CD1c-positive myeloid dendritic cell (primary cell): ENCODE data around the gene NOL4L.

Experiments
- DNase-seq: peaks from one replicate; pipeline ENCODE4 v3.0.0-alpha.2; 2016; ENCODE audit errors: extremely low spot score

Gene NOL4L

DNA sequence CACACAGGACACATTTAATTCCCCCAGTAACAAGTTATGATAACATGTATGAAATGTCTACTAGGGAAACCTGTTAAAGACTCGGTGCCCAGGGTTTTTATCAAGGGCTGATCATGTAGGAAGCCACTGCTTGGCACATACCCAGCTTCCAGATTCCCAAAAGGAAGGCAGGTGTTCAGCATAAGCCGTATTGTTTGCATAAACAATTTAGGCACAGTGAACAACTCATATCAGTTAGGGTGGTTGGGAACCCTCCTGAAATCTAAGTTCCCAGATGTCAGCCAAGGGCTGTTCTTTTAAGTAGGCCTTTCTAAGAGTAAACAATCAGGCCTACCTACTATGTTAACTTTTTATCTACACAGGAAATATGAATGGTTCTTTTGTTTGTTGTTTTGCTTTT is 152.9 kb downstream of the NOL4L start:
- no peak for DNase-seq

DNA sequence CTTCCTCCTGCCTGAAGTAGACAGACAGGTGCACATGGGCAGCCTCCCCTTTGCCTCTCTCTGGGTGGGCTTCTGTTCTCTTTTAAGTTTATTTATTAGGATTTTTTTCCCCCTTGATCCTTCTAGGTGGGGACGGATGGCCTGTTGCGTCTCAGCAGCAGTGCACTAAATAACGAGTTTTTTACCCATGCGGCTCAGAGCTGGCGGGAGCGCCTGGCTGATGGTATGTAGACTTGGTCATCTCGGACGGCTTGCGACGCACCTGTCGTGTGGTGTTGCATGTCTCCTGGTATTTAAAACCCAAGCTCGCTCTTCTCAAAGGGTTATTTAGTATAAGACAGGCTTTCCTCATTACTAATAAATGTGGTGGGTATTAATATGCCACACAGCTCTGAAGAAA is 153.7 kb downstream of the NOL4L start:
- no peak for DNase-seq

DNA sequence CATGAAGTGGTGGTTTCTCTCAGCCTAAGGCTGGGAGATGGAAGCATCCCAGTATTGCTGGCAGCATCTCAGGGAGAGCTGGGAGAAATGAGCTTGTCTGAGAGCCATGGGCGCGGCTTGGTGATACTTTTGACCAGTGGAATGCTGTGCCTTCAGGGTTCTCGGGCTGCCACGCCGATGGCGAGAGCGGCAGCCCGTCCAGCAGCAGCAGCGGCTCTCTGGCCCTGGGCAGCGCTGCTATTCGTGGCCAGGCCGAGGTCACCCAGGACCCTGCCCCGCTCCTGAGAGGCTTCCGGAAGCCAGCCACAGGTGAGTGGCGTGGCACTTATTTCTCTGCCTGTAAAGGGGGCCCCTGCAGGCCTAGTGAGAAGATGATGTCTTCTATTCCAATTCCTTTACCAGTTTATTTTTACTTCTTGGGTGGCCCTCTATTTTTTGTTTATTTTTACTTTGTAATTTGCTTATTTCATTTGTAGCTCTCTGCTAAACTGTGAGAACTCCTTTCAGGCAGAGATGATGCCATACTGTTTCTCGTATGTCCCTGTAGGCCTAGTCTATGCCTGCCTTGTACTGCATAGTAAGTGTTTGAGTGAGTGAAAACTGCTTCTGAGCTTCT is 155.3 kb downstream of the NOL4L start:
- no peak for DNase-seq

DNA sequence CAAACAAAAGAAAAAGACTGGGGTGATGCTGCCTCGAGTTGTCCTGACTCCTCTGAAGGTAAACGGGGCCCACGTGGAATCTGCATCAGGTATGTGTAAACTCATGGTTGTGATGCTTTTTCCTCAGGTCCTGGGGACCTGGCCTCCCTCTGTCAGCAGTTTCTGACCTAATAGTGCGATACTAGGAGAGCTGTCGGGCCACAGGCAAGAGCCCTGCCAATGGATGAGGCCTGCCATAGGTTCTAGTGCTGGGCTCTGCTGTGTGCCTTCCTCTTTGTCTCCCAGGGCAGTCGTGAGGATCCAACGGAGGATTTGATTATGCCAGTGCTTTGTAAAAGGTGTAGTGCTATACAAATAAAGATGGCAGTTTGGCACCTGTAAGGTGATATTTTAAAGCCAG is 155.8 kb downstream of the NOL4L start:
- no peak for DNase-seq

DNA sequence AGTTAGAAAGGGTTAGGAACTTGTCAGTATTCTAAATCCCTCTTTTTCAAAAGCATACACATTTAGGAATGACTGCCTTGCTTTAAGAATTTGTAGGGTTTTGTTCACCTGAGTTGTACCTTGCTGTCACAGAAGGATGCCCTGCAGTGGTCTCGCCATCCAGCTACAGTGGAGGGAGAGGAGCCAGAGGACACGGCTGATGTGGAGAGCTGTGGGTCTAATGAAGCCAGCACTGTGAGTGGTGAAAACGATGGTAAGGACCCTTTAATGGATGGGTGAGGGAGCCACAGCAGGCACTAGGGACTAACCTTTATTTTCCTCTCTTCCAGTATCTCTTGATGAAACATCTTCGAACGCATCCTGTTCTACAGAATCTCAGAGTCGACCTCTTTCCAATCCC is 157.1 kb downstream of the NOL4L start:
- DNase-seq, result no peak

DNA sequence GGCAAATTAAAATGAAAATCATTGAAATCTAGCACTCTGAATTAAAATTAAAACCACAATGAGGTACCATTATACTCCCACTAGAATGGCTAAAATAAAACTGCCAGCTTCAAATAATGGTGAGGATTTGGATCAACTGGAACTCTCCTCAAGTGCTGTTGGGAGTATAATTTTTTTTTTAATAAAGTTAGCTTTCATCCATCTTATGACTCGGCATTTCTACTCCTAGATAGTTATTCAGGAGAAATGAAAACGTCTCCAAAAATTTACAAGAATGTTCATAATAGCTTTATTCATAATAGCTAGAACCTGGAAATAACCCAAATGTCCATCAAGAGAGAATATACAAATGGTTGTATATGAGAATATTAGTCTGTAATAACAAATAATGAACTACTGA is 163.8 kb downstream of the NOL4L start:
- DNase-seq, result no peak

DNA sequence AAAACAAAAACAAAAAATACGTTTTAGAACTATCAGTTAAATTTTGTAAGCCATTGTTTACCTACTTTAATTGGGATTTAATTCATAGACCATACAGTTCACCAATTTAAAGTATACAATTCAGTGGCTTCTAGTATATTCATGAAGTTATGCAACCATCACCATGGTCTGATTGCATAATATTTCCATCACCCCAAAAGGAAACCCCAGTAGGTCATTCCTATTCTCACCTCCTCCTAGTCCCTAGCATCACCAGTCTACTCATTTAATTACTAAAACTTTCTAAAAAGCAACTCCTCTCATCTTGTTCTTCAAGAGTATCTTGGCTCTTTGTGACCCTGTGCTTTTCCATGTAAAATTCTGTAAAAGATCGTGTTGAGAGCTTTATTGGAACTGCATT is 166.8 kb downstream of the NOL4L start:
- DNase-seq, result no peak

DNA sequence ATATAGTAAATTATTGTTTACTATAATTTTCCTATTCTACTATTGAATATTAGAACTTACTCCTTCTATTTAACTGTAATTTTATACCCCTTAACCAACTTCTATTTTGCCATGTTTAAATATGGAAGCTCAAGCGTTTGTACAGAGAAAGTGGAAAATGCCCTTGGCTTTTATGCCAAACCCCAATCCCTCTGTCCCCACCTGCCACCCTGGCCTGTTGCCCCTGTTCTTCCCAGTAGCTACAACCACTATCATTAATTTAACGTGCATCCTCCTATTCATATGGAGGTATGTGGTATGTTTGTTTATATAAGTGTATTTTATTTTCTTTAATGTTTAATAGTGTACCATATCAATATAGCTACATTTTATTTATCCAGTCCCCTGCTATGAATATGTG is 168.9 kb downstream of the NOL4L start:
- DNase-seq, result no peak

DNA sequence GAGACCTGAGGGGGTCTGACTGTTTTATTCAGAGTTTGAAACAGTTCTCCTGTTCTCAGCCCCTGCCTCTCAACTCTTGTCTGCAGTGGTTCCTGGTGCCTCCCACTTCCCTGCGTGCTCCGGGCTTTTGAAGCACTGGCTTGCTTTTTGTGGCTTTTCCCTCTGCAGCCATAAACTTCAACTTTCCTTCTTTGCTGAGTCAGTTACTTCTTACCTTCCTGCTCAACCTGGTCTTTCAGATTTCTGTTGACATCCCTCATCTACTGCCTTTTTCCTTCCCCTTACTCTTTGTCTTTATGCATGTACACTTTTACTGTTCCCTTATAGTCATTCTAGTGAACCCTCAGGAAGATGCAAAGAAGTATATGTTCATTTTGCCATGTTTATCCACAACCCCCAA is 169.6 kb downstream of the NOL4L start:
- DNase-seq, result no peak

DNA sequence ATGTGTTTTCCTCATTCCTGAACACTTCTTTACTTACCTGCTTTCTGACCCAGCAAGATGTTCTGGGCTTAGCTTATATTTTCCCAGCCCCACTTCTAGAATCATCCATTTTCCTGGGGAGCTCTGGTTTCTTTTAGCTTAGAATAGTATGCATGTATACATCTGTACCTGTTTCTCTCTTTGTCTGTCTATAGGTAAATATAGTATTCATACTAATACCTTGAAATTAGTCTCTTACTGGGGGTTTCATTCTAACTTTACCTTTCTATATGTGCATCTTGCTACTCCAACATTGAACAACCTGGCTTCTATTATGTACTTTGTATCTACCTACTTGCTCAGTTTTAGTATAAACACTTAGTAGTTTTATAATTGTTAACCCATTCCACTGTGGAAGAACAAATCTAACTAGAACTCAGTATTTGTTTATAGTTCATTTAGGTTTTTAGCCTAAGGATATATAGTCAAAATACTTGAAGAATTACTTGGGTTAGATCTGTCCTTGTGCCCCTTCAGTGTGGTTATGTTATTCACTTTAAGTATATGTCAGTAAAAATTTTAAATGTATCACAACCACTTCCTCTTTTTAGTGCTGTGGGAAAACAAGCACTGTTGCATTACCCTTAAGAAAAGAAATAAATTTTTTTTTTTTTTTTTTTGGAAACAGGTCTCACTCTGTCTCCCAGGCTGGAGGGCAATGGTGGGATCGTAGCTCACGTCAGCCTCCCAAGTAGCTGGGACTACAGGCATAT is 173.0 kb downstream of the NOL4L start:
- DNase-seq, result peak; percentile 32

DNA sequence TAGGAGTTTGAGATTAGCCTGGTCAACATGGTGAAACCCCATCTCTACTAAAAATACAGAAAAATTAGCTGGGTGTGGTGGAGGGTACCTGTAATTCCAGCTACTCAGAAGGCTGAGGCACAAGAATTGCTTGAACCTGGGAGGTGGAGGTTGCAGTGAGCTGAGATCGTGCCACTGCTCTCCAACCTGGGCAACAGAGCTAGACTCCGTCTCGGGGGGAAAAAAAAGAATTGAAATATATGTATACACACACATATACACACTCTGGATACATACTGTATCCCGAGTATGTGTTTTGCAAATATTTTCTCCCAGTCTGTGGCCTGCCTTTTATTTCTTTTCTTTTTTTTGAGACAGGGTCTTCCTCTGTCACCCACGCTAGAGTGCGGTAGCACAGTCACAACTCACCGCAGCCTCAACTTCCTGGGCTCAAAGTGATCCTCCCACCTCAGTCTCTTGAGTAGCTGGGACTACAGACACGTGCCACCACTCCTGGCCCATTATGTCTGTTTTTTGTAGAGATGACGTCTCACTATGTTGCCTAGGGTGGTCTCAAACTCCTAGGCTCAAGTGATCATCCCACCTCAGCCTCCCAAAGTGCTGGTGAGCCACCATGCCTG is 177.9 kb downstream of the NOL4L start:
- DNase-seq, result peak; percentile 3

DNA sequence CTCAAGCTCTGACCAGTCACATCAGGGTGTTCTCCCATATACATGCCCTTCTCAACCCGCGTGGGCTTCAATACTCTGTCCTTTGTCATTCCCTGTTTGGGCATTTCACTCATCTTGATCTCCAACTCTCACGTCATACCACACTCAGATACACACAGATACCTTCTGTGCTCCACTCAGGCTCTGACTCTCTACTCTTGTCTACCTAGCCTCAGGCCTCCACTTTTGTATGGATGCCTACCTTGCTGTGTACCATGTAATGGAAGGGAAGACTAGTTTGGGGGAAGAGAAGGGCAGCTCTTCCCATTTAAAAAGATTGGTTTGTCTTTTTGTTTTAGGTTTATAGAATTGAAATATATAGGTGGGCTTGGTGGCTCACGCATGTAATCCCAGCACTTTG is 178.4 kb downstream of the NOL4L start:
- no peak for DNase-seq

DNA sequence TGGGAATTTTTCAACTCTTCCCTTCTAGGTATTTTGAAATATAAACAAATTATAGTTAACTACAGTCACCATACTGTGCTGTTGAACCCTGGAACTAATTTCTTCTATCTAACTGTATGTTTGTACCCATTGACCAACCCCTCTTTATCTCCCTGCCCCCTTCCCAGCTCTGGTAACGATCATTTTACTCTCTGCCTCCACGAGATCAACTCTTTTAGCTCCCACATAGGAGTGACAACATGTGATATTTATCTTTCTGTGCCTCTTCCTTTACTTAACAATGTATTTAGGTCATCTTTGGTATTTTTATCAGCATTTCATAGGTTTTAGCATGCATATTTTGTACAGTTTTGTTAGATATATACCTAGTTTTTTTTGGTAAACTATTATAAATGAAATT is 181.1 kb downstream of the NOL4L start:
- no peak for DNase-seq

DNA sequence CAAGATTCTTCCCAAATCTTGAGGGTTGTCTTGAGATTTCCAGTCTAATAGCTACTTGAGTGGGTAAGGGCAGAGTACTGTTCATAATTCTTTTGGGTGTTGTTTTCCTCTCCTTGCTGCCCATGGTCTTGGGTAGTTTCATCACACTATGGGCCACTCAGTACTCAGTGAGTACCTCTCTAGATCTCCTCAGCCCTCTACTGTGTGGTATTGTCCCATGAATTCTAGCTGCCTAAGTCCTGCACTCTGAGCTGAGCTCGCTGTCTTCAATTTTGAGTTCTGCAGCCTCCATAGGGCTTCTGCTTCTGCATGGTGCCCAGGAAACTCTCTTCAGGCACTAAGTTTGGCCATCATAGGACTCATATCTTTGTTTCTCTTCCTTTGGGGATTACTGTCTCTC is 184.7 kb downstream of the NOL4L start:
- no peak for DNase-seq

DNA sequence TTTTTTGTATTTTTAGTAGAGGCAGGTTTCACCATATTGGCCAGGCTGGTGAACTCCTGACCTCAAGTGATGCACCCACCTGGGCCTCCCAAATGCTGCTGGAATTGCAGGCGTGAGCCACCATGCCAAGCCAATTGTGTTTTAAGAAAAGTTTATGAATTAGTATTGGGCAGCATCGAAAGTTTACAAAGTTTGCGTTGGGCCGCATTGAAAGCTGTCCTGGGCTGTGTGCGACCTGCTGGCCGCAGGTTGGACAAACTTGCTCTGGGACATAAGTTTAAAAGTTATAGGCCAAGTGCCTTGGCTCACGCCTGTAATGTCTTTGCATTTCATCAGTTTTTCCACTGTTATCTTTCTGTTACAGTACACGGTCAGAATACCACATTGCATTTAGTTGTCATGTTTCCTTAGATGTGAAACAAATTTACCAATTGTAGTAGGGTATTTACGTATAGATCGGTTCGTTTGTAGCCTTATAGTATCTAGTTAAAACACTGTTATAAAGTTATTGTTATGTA is 187.5 kb downstream of the NOL4L start:
- no peak for DNase-seq

DNA sequence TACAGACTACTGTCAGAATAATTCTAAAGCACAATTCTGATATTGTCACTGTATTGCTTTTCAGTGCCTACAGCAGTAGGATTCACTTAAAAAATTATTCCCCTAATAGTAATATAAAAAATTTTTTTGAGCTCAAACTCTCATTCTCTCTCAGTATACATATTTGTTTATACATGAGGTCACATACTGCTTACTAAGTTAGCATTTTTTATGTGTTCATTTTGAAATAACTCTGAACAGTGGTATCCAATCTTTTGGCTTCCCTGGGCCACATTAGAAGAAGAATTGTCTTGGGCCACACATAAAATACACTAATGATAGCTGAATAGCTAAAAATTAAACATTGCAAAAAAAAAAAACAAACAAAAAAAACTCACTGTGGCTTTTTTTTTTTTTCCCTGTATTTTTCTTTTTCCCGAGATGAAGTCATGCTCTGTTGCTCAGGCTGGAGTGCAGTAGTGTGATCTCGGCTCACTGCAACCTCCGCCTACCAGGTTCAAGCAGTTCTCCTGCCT is 188.4 kb downstream of the NOL4L start:
- DNase-seq, result no peak

DNA sequence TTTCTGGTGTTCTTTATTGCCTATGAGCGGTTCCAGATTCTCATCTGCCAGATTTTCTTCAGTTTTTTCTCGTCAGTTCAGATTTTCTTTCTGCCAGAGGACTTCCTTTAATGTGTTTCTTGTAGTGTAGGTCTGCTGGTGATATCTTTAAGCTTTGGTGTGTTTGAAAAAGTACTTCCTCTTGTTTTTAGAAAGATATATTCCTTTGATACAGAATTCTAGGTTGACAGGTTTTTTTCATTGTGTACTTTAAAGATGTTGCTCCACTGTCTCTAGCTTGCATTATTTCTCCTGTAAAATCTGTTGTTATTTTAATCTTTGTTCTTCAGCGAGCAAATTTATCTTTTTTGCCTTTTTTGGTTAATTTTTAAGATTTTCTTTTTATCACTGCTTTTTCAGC is 190.1 kb downstream of the NOL4L start:
- DNase-seq, result no peak
